ENCODE measurements around the gene PLSCR5.

GRCh38 chr3:146646261-146646660, 41.1 kb upstream of the PLSCR5 start:
- TF ChIP-seq EZH2 (IDR thresholded peaks at IDR 0.05; ENCODE audit: borderline replicate concordance, low read depth, low read length, severe bottlenecking) (no peak), CTCF (IDR thresholded peaks at IDR 0.05; ENCODE audit: borderline replicate concordance, extremely low read depth, low read length, poor library complexity, severe bottlenecking) (no peak)

All from DND-41 (cell line).